G401 (cell line): ENCODE results near the gene GPR146. TPM values are rescaled to one million over a fixed set of nuclear protein-coding genes. Genes with fewer than 3 reads are reported as not detected.
A peak's percentile ranks its signal among the peaks of the same experiment; 100 is the strongest.

ENCODE experiments used
- DNase-seq: peaks from one replicate; pipeline ENCODE4 v3.0.0-alpha.2; 2015; ENCODE audit warnings: low spot score
- in situ Hi-C: cut with HindIII; loops from 2 replicates; pipeline ENCODE4 v1.10.0; 2016; ENCODE audit warnings: low sequenced_read_pairs, mixed read lengths
- total RNA-seq: library from RNA; depleted of rRNA; stranded (reverse); fragments of >200 nt; shearing (Covaris generic); gene quantifications from 2 replicates; pipeline ENCODE4 v1.2.3, GENCODE V29; 2014

Gene GPR146
- total RNA-seq, 1 experiment from 2014 or later: 1.2 TPM

- in situ Hi-C loops: no loop called here
- no peak for DNase-seq
These were observed 34.6 kb upstream of the GPR146 start for GRCh38 chr7:1009747-1010146.

GRCh38 chr7:1010226-1010625 lies 34.1 kb upstream of the GPR146 start:
- in situ Hi-C loops: no loop called here
- no peak for DNase-seq

GRCh38 chr7:1011297-1012003 lies 32.9 kb upstream of the GPR146 start:
- DNase-seq: no peak
- in situ Hi-C loops: no loop called here

- no peak for DNase-seq
- in situ Hi-C loops: no loop called here
These were observed 32.2 kb upstream of the GPR146 start for GRCh38 chr7:1012004-1012715.

GRCh38 chr7:1012716-1013095 lies 31.6 kb upstream of the GPR146 start:
- in situ Hi-C loops: no loop called here
- DNase-seq: no peak

- in situ Hi-C loops: no loop called here
- DNase-seq: no peak
These were observed 30.8 kb upstream of the GPR146 start for GRCh38 chr7:1013581-1013980.

- DNase-seq: peak; percentile 40
- in situ Hi-C loops: no loop called here
These were observed 29.7 kb upstream of the GPR146 start for GRCh38 chr7:1014681-1015080.

GRCh38 chr7:1015196-1016121 lies 28.9 kb upstream of the GPR146 start:
- DNase-seq: peak; percentile 53
- in situ Hi-C loops: no loop called here

GRCh38 chr7:1016577-1017531 lies 27.5 kb upstream of the GPR146 start:
- in situ Hi-C loops: no loop called here

GRCh38 chr7:1017586-1018333 lies 26.6 kb upstream of the GPR146 start:
- DNase-seq: no peak
- in situ Hi-C loops: no loop called here

More at GRCh38 chr7:1016577-1017531, 27.5 kb upstream of the GPR146 start:
- DNase-seq: no peak

- in situ Hi-C loops: no loop called here
- no peak for DNase-seq
These were observed 26.0 kb upstream of the GPR146 start for GRCh38 chr7:1018334-1018695.

GRCh38 chr7:1019255-1019785 lies 25.0 kb upstream of the GPR146 start:
- peak; percentile 51 for DNase-seq
- in situ Hi-C loops: no loop called here

GRCh38 chr7:1019789-1020610 lies 24.3 kb upstream of the GPR146 start:
- peak; percentile 59 for DNase-seq
- in situ Hi-C loops: no loop called here

- in situ Hi-C loops: no loop called here
- DNase-seq: no peak
These were observed 23.5 kb upstream of the GPR146 start for GRCh38 chr7:1020849-1021251.

GRCh38 chr7:1021366-1021765 lies 23.0 kb upstream of the GPR146 start:
- in situ Hi-C loops: no loop called here
- no peak for DNase-seq

- in situ Hi-C loops: no loop called here
- DNase-seq: no peak
These were observed 22.4 kb upstream of the GPR146 start for GRCh38 chr7:1021931-1022330.

GRCh38 chr7:1022356-1022755 lies 22.0 kb upstream of the GPR146 start:
- DNase-seq: no peak
- in situ Hi-C loops: no loop called here
